C4-2B (cell line): ENCODE measurements around the gene PSEN1.

ENCODE experiments used
- CTCF ChIP-seq: fragments of 450-650 bp; conservative IDR thresholded peaks from 2 replicates; pipeline ENCODE4 v1.5.1; 2017; ENCODE audit warnings: mild to moderate bottlenecking
- ZFX ChIP-seq: fragments of 450-650 bp; IDR thresholded peaks from 2 replicates; pipeline ENCODE4 v1.6.1; 2017

- TF ChIP-seq CTCF (no peak), ZFX (no peak)
Observed at GRCh38 chr14:73234586-73235394, 98.5 kb downstream of the PSEN1 start.
